ENCODE measurements around the gene HSF2BP. TPM values are rescaled to one million over a fixed set of nuclear protein-coding genes. Genes with fewer than 3 reads are reported as not detected.

The HSF2BP gene
- total RNA-seq, 4 donors from 2014 or later = 1.7 to 6.3 (median 1.9) TPM

DNA sequence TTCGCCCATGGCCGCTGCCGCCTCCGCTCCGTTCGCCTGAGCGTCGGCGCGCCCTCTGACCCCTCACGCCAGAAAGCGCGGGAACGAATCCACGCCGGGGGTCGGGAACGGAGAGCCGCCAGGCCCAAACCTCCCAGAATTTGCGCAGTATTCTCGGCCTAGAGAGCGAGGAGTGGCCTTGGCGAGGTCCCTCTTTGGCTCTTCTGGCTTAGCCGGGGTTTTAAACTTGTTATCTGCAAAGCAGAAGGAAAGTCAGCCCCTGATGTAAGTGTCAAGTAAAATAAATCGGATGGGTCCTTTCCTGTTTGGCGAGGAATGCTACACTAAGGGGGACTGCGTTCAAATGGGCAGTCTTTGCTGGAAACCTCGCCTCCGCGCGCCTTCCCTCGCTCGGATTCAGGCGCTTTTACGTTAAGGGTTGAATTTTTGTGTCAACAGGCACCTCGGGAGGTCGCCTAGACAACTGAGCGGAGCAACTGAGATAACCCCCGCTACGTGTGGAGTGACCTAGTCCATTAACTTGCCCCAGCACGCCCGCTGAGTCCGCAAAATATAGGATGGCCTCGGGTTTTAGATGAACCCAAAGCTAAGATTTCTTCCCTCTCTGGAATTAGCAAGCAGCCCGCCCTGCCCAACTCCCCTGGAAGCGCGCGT, 1.1 kb downstream of the HSF2BP start:
- Histone ChIP-seq H3K27me3 (no peaks in the 10 kb centered on the region), H3K9me3 (no peaks in the 10 kb centered on the region), H3K36me3 (peaks cover 0 to 19% (median 0%) of the 10 kb centered on the region in 3 donors), H3K4me3 (no peak overlapping the region), H3K4me1 (peaks cover 0 to 41% (median 11%) of the 10 kb centered on the region in 4 donors), H3K27ac (no peak overlapping the region)
- no peak for DNase-seq (ENCODE audit: low spot score in 2 of 2)
- TF ChIP-seq EP300 (IDR thresholded peaks at IDR 0.05) (no peak), POLR2A (IDR thresholded peaks at IDR 0.05) (no peak)
- TF ChIP-seq, protein P1, sequence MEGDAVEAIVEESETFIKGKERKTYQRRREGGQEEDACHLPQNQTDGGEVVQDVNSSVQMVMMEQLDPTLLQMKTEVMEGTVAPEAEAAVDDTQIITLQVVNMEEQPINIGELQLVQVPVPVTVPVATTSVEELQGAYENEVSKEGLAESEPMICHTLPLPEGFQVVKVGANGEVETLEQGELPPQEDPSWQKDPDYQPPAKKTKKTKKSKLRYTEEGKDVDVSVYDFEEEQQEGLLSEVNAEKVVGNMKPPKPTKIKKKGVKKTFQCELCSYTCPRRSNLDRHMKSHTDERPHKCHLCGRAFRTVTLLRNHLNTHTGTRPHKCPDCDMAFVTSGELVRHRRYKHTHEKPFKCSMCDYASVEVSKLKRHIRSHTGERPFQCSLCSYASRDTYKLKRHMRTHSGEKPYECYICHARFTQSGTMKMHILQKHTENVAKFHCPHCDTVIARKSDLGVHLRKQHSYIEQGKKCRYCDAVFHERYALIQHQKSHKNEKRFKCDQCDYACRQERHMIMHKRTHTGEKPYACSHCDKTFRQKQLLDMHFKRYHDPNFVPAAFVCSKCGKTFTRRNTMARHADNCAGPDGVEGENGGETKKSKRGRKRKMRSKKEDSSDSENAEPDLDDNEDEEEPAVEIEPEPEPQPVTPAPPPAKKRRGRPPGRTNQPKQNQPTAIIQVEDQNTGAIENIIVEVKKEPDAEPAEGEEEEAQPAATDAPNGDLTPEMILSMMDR (IDR thresholded peaks at IDR 0.05) = no peak
- 94 to 95% methylated on average over 48 of the region's 48 CpGs for WGBS, 2 donors

DNA sequence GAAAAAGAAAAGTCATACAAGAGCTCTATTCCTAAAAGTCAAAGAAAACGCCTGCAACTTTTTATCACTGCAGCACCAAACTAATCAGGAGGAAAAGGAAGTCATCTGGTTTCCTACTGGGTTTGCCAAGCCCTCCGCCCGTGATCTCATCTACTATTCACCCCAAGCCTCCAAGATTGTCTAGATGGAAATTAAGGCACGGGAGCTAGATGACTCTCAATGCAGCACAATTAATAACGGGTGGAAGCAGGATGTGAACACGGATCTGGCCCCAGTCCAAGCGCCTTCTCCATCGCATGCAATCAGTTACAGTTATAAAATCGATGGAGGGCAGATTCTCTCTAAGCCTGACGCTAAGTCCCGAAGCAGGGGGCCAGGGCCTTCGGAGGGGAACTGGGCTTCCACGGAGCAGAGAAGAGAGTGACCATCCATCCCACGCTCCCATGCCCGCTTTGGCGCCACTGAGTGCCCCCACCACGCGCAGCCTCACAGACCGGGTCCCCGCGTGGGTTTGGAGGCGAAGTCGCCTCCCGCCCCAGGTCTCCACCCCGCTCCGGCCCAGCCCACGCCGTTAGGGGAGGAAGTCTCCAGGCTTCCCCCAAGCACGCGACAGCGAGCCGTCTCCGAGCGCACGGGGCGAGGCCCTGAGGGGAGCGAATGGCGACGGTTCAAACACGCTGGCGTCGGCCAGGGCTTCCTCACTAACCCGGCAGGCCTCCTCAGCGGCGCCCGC, 1.8 kb downstream of the HSF2BP start:
- TF ChIP-seq EP300 (IDR thresholded peaks at IDR 0.05) (no peak), POLR2A (IDR thresholded peaks at IDR 0.05) (no peak)
- TF ChIP-seq, protein P1 (IDR thresholded peaks at IDR 0.05) = no peak
- peaks cover 0 to 41% (median 11%) of the 10 kb centered on the region in 4 donors for H3K4me1 ChIP-seq
- no peak overlapping the region for H3K27ac ChIP-seq
- no peaks in the 10 kb centered on the region for H3K27me3 ChIP-seq
- DNase-seq (ENCODE audit: low spot score in 2 of 2) = no peak
- 86% methylated on average over 46 of the region's 46 CpGs for WGBS, 2 donors
- no peaks in the 10 kb centered on the region for H3K9me3 ChIP-seq
- H3K4me3 ChIP-seq = no peak overlapping the region
- H3K36me3 ChIP-seq = peaks cover 0 to 12% (median 0%) of the 10 kb centered on the region in 3 donors

DNA sequence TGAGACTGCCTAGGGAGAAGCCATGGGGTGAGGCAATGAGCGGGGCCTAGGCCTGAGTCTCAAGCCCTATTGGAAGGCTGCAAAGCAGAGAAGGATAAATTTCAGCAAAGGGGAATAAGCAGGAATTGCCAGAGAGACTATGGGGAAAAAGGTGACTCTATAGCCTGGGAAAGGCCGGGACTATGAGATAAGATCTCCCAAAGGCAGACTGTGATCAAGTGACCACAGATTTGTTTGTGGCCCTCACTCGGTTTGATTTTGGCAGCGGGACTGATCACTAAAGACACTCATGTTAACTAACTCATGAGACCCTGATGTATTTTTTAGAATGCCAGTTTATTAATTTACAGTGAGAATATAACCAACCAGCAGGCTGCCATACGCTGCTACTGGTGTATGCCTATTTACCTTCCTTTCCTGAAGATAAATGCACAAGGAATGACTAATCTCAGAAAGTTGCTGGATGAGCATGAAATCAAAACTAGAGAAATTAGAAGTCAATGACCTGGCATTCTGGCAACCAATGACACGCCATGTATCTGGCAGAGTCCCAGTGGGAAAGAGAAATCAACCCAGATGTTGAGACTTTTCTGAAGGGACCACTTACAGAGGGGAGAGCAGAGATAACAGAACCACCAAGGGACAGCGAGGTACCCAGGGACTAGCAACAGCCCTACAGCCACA, 4.3 kb downstream of the HSF2BP start:
- H3K36me3 ChIP-seq = peaks cover 0 to 5% (median 0%) of the 10 kb centered on the region in 3 donors
- no peak for TF ChIP-seq EP300 (IDR thresholded peaks at IDR 0.05)
- TF ChIP-seq POLR2A (IDR thresholded peaks at IDR 0.05) = no peak
- TF ChIP-seq, protein P1 (IDR thresholded peaks at IDR 0.05) = no peak

DNA sequence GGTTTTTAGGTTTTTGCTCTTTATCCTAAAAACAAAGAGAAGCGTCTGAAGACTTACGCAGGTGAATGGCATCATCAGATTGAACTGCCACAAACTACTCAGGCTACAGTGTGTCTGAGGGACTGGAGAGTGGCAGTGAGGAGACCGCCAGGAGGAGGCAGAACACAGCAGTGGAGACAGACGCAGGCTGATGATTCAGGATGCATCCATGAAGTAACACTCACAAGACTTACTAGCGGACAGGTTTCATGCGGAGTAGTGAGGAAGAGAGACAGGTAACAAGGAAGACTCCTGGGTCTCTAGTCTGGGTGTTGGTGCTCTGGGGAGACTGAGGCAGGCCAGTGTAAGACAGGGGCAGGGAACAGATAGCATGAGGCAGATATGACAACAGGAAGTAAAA, 5.7 kb downstream of the HSF2BP start:
- Histone ChIP-seq H3K36me3 (peaks cover 0 to 5% (median 0%) of the 10 kb centered on the region in 3 donors), H3K4me1 (peaks cover 0 to 9% (median 1%) of the 10 kb centered on the region in 4 donors), H3K4me3 (no peak overlapping the region), H3K27ac (no peak overlapping the region), H3K27me3 (no peaks in the 10 kb centered on the region), H3K9me3 (no peaks in the 10 kb centered on the region)
- DNase-seq (ENCODE audit: low spot score in 2 of 2) = no peak
- no peak for TF ChIP-seq EP300 (IDR thresholded peaks at IDR 0.05)
- TF ChIP-seq, protein P1 (IDR thresholded peaks at IDR 0.05) = no peak
- no peak for TF ChIP-seq POLR2A (IDR thresholded peaks at IDR 0.05)
- 91 to 92% methylated on average over 6 of the region's 6 CpGs for WGBS, 2 donors

More for the DNA sequence above, 4.3 kb downstream of the HSF2BP start:
- no peak overlapping the region for H3K27ac ChIP-seq
- H3K9me3 ChIP-seq = no peaks in the 10 kb centered on the region
- peaks cover 0 to 15% (median 6%) of the 10 kb centered on the region in 4 donors for H3K4me1 ChIP-seq
- no peak for DNase-seq (ENCODE audit: low spot score in 2 of 2)
- H3K4me3 ChIP-seq = no peak overlapping the region
- H3K27me3 ChIP-seq = no peaks in the 10 kb centered on the region
- 84 to 87% methylated on average over 7 of the region's 7 CpGs for WGBS, 2 donors

All from tibial nerve (tissue), 4 donors.